NB4 (cell line): ENCODE results near the gene CCDC39.

Experiments used
- CTCF ChIP-seq: IDR thresholded peaks from one replicate; pipeline ENCODE4 v1.5.1; 2012; ENCODE audit warnings: low read depth, low read length
- MAX ChIP-seq: IDR thresholded peaks from 2 replicates; pipeline ENCODE4 v1.6.1; 2011; ENCODE audit warnings: low read depth, low read length
- MYC ChIP-seq: IDR thresholded peaks from 2 replicates; pipeline ENCODE4 v1.6.1; 2011; ENCODE audit warnings: low read depth, low read length
- POLR2A ChIP-seq: IDR thresholded peaks from 2 replicates; pipeline ENCODE4 v1.6.1; 2011; ENCODE audit warnings: mild to moderate bottlenecking; ENCODE audit not compliant: insufficient read length; ENCODE audit errors: extremely low read depth

GRCh38 chr3:180624714-180625113 is 54.6 kb downstream of the CCDC39 start:
- TF ChIP-seq CTCF: no peak
- no peak for TF ChIP-seq POLR2A
- no peak for TF ChIP-seq MAX
- no peak for TF ChIP-seq MYC
